ENCODE measurements around the gene NLRP10.

Gene NLRP10

DNA sequence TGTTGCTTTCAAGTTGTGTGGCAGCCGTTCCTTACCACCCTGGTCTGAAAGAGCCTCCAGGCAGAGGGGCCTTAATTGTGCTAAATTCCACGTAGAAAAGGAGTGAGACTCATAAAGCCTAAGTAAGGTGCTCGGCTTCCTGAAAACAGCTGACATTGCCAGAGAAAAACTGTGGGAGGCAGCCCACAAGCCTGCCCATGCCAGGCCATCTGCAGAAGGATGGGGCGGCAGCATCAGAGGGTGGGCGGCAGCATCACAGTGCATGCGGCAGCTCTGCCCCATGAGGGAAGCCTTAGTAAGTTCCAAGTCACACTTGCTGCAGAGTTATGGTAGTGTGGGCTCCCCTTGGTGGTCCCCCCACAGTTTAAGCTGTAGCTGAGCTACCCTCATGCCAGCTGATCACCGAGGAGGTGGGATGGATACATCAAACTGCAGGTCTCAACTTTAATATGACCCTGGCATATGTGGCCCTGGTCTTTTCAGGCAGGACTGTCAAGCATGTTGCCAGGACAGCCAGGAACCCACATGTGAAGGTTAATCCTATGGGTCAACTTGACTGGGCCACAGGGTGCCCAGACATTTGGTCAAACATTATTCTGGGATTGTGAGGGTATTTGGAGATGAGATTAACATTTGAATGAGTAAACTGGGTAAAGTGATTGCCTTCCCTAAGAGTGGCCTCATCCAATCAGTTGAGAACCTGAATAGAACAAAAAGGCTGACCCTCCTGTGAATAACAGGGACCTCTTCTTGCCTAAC, 18.8 kb upstream of the NLRP10 start:
- Histone ChIP-seq H3K9me3 (ENCODE audit: control insufficient read depth, insufficient read depth, low read length) (no peaks in the 10 kb centered on the region), H3K27ac (ENCODE audit: low read depth, low read length) (no peak overlapping the region), H3K4me3 (ENCODE audit: low read length) (no peak overlapping the region), H3K79me2 (ENCODE audit: control insufficient read depth, low read length) (peaks cover 31% of the 10 kb centered on the region), H3K36me3 (ENCODE audit: control insufficient read depth, low read length) (peaks cover 14% of the 10 kb centered on the region), H3K9me2 (replicated peaks; ENCODE audit: control insufficient read depth, low read length) (no peaks in the 10 kb centered on the region), H3F3A (ENCODE audit: control insufficient read depth, insufficient read depth) (no peaks in the 10 kb centered on the region), H3K4me1 (ENCODE audit: control insufficient read depth, low read length) (peaks cover 37% of the 10 kb centered on the region), H3K27me3 (ENCODE audit: control insufficient read depth, low read length) (no peaks in the 10 kb centered on the region), H3K4me2 (ENCODE audit: low read length) (no peak overlapping the region), H4K20me1 (ENCODE audit: control insufficient read depth, insufficient read depth, low read depth, low read length) (peaks cover 12% of the 10 kb centered on the region)
- TF ChIP-seq EZH2phosphoT487 (IDR thresholded peaks at IDR 0.05; ENCODE audit: borderline replicate concordance, low read length) = no peak
- TF ChIP-seq, protein P1, sequence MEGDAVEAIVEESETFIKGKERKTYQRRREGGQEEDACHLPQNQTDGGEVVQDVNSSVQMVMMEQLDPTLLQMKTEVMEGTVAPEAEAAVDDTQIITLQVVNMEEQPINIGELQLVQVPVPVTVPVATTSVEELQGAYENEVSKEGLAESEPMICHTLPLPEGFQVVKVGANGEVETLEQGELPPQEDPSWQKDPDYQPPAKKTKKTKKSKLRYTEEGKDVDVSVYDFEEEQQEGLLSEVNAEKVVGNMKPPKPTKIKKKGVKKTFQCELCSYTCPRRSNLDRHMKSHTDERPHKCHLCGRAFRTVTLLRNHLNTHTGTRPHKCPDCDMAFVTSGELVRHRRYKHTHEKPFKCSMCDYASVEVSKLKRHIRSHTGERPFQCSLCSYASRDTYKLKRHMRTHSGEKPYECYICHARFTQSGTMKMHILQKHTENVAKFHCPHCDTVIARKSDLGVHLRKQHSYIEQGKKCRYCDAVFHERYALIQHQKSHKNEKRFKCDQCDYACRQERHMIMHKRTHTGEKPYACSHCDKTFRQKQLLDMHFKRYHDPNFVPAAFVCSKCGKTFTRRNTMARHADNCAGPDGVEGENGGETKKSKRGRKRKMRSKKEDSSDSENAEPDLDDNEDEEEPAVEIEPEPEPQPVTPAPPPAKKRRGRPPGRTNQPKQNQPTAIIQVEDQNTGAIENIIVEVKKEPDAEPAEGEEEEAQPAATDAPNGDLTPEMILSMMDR (IDR thresholded peaks at IDR 0.05; ENCODE audit: low read depth, low read length, poor library complexity, severe bottlenecking) = no peak

DNA sequence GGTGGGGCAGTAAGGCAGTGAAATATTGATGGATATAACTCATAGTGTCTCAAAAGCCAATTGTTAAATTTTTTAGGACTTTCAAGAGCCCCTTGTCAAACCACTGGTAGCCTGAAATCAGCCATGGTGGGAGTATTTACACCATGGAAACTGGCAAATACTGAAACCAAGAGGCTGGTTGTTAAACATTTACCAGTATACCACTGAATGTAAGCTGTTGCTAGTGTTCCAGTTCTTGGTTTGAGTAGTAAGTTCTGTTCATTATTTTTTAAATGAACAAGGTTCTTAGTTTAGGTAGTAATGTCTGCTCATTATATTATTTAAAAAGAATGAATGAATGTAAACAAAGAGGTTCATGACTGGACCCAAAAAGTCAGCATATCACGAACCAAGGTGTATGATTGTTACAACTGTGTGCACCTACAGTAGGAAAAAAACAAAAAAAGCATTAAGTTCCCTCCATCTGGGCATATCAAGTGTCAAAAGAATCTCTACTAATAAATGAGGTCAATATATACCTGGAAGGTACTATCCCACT, 17.4 kb upstream of the NLRP10 start:
- Histone ChIP-seq H3K36me3 (ENCODE audit: control insufficient read depth, low read length) (peaks cover under 1% of the 10 kb centered on the region; the same call in 1 of the 2 replicates), H3K9me2 (replicated peaks; ENCODE audit: control insufficient read depth, low read length) (no peaks in the 10 kb centered on the region), H3F3A (ENCODE audit: control insufficient read depth, insufficient read depth) (no peaks in the 10 kb centered on the region), H3K4me1 (ENCODE audit: control insufficient read depth, low read length) (peaks cover 25% of the 10 kb centered on the region), H3K79me2 (ENCODE audit: control insufficient read depth, low read length) (peaks cover 17% of the 10 kb centered on the region), H3K4me3 (ENCODE audit: low read length) (no peak overlapping the region), H3K9me3 (ENCODE audit: control insufficient read depth, insufficient read depth, low read length) (no peaks in the 10 kb centered on the region), H4K20me1 (ENCODE audit: control insufficient read depth, insufficient read depth, low read depth, low read length) (no peaks in the 10 kb centered on the region), H3K27ac (ENCODE audit: low read depth, low read length) (no peak overlapping the region), H3K27me3 (ENCODE audit: control insufficient read depth, low read length) (no peaks in the 10 kb centered on the region), H3K4me2 (ENCODE audit: low read length) (no peak overlapping the region)
- TF ChIP-seq, protein P1 (IDR thresholded peaks at IDR 0.05; ENCODE audit: low read depth, low read length, poor library complexity, severe bottlenecking) = no peak
- TF ChIP-seq EZH2phosphoT487 (IDR thresholded peaks at IDR 0.05; ENCODE audit: borderline replicate concordance, low read length) = no peak

DNA sequence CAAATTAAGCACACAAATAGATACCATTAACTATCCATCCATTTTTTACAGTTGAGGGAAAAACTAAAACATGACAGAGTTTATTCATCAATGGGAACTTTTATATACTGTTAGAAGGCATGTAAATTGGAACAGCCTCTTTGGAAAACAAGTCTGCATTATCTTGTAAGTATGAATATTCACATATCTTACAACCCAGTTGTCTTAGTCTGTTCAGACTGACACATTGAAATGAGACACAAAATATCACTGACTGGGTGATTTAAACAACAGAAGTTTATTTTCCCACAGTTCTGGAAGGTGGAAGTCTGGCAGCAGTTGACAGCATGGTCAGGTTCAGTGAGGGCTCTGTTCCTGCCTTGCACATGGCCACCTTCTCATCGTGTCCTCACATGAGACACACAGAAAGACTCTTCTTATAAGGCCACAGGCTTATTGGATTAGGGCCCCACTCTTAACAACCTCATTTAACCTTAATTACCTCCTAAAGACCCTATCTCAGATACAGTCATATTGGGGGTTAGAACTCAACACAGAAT, 16.4 kb upstream of the NLRP10 start:
- Histone ChIP-seq H3K79me2 (ENCODE audit: control insufficient read depth, low read length) (peaks cover 10% of the 10 kb centered on the region), H3K36me3 (ENCODE audit: control insufficient read depth, low read length) (no peaks in the 10 kb centered on the region), H3K27me3 (ENCODE audit: control insufficient read depth, low read length) (no peaks in the 10 kb centered on the region), H3K4me3 (ENCODE audit: low read length) (no peak overlapping the region), H3K4me1 (ENCODE audit: control insufficient read depth, low read length) (peaks cover 26% of the 10 kb centered on the region), H4K20me1 (ENCODE audit: control insufficient read depth, insufficient read depth, low read depth, low read length) (no peaks in the 10 kb centered on the region), H3K9me2 (replicated peaks; ENCODE audit: control insufficient read depth, low read length) (no peaks in the 10 kb centered on the region), H3K4me2 (ENCODE audit: low read length) (no peak overlapping the region), H3F3A (ENCODE audit: control insufficient read depth, insufficient read depth) (no peaks in the 10 kb centered on the region), H3K27ac (ENCODE audit: low read depth, low read length) (no peak overlapping the region), H3K9me3 (ENCODE audit: control insufficient read depth, insufficient read depth, low read length) (no peaks in the 10 kb centered on the region)
- TF ChIP-seq, protein P1 (IDR thresholded peaks at IDR 0.05; ENCODE audit: low read depth, low read length, poor library complexity, severe bottlenecking) = no peak
- TF ChIP-seq EZH2phosphoT487 (IDR thresholded peaks at IDR 0.05; ENCODE audit: borderline replicate concordance, low read length) = no peak
